Mononuclear cell (primary cell): ENCODE measurements around the gene ZNF486. TPM values are rescaled to one million over a fixed set of nuclear protein-coding genes. Genes with fewer than 3 reads are reported as not detected.

Source experiments
- total RNA-seq: library from RNA; depleted of rRNA; stranded (reverse); fragments of >200 nt; gene quantifications from one replicate; pipeline ENCODE4 v1.2.3, GENCODE V29; 2012

ZNF486 gene
- total RNA-seq, 1 donor = 4.0 TPM

Other genes with a start within 250 kb of the ZNF486 start
- gene ZNF682, start 127.7 kb upstream of the ZNF486 start, total RNA-seq = 6.4 TPM
- gene ZNF90, start 89.2 kb upstream of the ZNF486 start, total RNA-seq = 1.8 TPM